LNCAP (cell line): Measurements from ENCODE around the gene NDST4.

Source experiments
- CTCF ChIP-seq: fragments of 450-650 bp; IDR thresholded peaks from 2 replicates; pipeline ENCODE4 v1.5.1; 2017; ENCODE audit warnings: mild to moderate bottlenecking

Gene NDST4

GRCh38 chr4:114890773-114891172 is 222.6 kb downstream of the NDST4 start:
- TF ChIP-seq CTCF: no peak

- TF ChIP-seq CTCF: no peak
These were observed 226.7 kb downstream of the NDST4 start for GRCh38 chr4:114886761-114887160.

GRCh38 chr4:114883641-114884040 is 229.8 kb downstream of the NDST4 start:
- no peak for TF ChIP-seq CTCF

- TF ChIP-seq CTCF: no peak
These were observed 233.3 kb downstream of the NDST4 start for GRCh38 chr4:114879916-114880669.

GRCh38 chr4:114875630-114876029 is 237.8 kb downstream of the NDST4 start:
- TF ChIP-seq CTCF: no peak

GRCh38 chr4:114874321-114874720 is 239.1 kb downstream of the NDST4 start:
- TF ChIP-seq CTCF: no peak

GRCh38 chr4:114870987-114871386 is 242.4 kb downstream of the NDST4 start:
- TF ChIP-seq CTCF: no peak
